HL-60 (cell line): ENCODE results near the gene ANGPTL2.
"Not testable (repeated sequence)": the region's sequence is repeated elsewhere in the genome, so short reads cannot be mapped to it uniquely, and the experiment has no call there.

Source experiments
- DNase-seq, 2 experiments: peaks; one replicate each; pipeline ENCODE4 v3.0.0-alpha.2; 2010 to 2020; ENCODE audit warnings: low read depth in 1 of 2, low spot score in 1 of 2
- H3K27ac ChIP-seq: fragments of 250-450 bp; sonication (Bioruptor Pico); replicated peaks from 2 replicates; pipeline ENCODE4 v1.5.1; 2020; ENCODE audit warnings: mild to moderate bottlenecking, moderate library complexity
- H3K27me3 ChIP-seq: fragments of 250-450 bp; sonication (Bioruptor Pico); 2 replicates; pipeline ENCODE4 v1.5.1; 2021; ENCODE audit warnings: mild to moderate bottlenecking, moderate library complexity; ENCODE audit not compliant: insufficient read depth, poor library complexity, severe bottlenecking
- H3K4me3 ChIP-seq: replicated peaks from 2 replicates; pipeline ENCODE4 v1.5.1; 2011; ENCODE audit warnings: mild to moderate bottlenecking, control low read depth, low read length; ENCODE audit not compliant: insufficient read depth
- GABPA ChIP-seq: IDR thresholded peaks from 2 replicates; pipeline ENCODE4 v1.6.1; 2012; ENCODE audit warnings: low read depth
- POLR2AphosphoS5 ChIP-seq: IDR thresholded peaks from 2 replicates; pipeline ENCODE4 v1.6.1; 2012; ENCODE audit warnings: low read depth
- SPI1 ChIP-seq: IDR thresholded peaks from 2 replicates; pipeline ENCODE4 v1.6.1; 2012; ENCODE audit warnings: low read depth, mild to moderate bottlenecking, borderline replicate concordance
- TF ChIP-seq, protein P1 (sequence below): IDR thresholded peaks from 2 replicates; pipeline ENCODE4 v1.6.1; 2012; ENCODE audit warnings: low read depth; ENCODE audit not compliant: insufficient replicate concordance
- TF ChIP-seq, protein P2 (sequence below): IDR thresholded peaks from one replicate; pipeline ENCODE4 v1.5.1; 2011; ENCODE audit warnings: low read length, control low read depth, inconsistent platforms; ENCODE audit not compliant: insufficient read depth

Gene ANGPTL2

DNA sequence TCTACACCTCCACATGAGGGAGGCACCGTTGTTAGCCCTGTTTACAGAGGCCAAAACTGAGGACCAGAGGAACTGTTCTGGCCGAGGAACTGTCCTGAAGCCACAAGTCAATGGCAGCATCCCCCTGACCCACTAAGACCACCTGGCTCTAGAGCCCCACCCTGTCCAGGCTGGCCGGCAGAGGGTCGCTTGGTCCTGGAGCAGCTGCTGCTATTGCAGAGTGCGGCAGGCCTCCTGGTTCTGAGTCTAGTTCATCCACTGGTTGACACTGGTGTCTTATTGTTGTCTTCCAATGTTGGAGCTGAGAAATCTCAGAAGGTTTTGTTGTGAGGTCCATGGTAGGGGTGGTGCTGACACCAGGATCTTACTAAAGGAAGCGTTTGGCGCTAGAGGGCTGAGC, 26.6 kb upstream of the ANGPTL2 start:
- Histone ChIP-seq H3K27me3 (no peaks in the 10 kb centered on the region), H3K4me3 (no peak overlapping the region), H3K27ac (no peak overlapping the region)
- no peak for DNase-seq
- TF ChIP-seq, protein P1, sequence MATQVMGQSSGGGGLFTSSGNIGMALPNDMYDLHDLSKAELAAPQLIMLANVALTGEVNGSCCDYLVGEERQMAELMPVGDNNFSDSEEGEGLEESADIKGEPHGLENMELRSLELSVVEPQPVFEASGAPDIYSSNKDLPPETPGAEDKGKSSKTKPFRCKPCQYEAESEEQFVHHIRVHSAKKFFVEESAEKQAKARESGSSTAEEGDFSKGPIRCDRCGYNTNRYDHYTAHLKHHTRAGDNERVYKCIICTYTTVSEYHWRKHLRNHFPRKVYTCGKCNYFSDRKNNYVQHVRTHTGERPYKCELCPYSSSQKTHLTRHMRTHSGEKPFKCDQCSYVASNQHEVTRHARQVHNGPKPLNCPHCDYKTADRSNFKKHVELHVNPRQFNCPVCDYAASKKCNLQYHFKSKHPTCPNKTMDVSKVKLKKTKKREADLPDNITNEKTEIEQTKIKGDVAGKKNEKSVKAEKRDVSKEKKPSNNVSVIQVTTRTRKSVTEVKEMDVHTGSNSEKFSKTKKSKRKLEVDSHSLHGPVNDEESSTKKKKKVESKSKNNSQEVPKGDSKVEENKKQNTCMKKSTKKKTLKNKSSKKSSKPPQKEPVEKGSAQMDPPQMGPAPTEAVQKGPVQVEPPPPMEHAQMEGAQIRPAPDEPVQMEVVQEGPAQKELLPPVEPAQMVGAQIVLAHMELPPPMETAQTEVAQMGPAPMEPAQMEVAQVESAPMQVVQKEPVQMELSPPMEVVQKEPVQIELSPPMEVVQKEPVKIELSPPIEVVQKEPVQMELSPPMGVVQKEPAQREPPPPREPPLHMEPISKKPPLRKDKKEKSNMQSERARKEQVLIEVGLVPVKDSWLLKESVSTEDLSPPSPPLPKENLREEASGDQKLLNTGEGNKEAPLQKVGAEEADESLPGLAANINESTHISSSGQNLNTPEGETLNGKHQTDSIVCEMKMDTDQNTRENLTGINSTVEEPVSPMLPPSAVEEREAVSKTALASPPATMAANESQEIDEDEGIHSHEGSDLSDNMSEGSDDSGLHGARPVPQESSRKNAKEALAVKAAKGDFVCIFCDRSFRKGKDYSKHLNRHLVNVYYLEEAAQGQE = no peak
- no peak for TF ChIP-seq GABPA
- TF ChIP-seq, protein P2, sequence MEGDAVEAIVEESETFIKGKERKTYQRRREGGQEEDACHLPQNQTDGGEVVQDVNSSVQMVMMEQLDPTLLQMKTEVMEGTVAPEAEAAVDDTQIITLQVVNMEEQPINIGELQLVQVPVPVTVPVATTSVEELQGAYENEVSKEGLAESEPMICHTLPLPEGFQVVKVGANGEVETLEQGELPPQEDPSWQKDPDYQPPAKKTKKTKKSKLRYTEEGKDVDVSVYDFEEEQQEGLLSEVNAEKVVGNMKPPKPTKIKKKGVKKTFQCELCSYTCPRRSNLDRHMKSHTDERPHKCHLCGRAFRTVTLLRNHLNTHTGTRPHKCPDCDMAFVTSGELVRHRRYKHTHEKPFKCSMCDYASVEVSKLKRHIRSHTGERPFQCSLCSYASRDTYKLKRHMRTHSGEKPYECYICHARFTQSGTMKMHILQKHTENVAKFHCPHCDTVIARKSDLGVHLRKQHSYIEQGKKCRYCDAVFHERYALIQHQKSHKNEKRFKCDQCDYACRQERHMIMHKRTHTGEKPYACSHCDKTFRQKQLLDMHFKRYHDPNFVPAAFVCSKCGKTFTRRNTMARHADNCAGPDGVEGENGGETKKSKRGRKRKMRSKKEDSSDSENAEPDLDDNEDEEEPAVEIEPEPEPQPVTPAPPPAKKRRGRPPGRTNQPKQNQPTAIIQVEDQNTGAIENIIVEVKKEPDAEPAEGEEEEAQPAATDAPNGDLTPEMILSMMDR = no peak
- TF ChIP-seq SPI1 = no peak
- no peak for TF ChIP-seq POLR2AphosphoS5

DNA sequence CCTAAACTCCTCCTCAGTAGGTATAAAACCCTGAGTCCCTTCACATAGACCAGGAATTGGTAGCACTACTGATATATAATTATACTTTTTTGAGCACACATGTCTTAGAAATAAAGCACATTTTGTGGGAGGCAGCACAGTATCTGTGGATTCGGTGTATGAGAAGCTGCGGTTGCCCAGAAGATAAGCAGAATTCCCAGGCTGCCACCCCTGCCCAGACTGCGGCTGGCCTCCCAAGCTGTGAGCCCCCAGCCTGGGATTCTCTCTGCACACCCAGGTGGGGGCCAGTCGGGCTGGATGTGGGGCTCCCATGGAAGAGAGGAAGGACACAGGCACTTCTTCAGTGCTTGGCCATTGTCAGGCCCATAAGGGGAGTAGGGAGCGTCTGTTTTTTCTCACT, 25.6 kb upstream of the ANGPTL2 start:
- no peak overlapping the region for H3K27ac ChIP-seq
- TF ChIP-seq, protein P2 = no peak
- TF ChIP-seq GABPA = no peak
- no peak for TF ChIP-seq POLR2AphosphoS5
- TF ChIP-seq SPI1 = no peak
- TF ChIP-seq, protein P1 = no peak
- no peak overlapping the region for H3K4me3 ChIP-seq
- DNase-seq = no peak
- no peaks in the 10 kb centered on the region for H3K27me3 ChIP-seq

DNA sequence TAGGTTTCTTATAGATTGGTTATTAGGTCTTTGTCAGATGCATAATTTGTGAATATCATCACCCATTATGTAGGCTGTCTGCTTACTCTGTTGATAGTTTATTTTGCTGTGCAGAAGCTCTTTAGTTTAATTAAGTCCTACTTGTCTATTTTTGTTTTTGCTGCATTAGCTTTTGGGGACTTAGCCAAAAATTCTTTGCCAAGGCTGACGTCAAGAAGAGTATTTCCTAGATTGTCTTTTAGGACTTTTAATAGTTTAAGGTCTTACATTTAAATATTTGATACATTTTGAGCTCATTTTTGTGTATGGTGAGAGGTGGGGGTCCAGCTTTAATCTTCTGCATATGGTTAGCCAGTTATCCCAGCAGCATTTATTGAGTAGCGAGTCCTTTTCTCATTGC, 24.8 kb upstream of the ANGPTL2 start:
- TF ChIP-seq, protein P2 = no peak
- TF ChIP-seq, protein P1 = no peak
- TF ChIP-seq POLR2AphosphoS5 = no peak
- DNase-seq = no peak
- Histone ChIP-seq H3K27ac (no peak overlapping the region), H3K27me3 (peaks cover 2% of the 10 kb centered on the region), H3K4me3 (no peak overlapping the region)

DNA sequence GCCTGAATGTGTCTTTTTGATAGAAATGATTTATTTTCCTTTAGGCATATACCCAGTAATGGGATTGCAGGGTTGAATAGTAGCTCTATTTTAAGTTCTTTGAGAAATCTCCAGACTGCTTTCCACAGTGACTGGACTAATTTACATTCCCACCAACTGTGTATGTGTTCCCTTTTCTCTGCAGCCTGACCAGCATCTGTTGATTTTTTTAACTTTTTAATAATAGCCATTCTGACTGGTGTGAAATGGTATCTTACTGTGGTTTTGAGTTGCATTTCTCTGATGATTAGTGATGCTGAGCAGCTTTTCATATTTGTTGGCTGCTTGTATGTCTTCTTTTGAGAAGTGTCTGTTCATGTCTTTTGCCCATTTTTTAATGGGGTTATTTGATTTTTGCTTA, 24.4 kb upstream of the ANGPTL2 start:
- not testable (repeated sequence) for DNase-seq, H3K4me3 ChIP-seq, H3K27me3 ChIP-seq, H3K27ac ChIP-seq
